GM12873 (cell line): Measurements from ENCODE around the gene DOCK2.

Experiments used
- CTCF ChIP-seq: IDR thresholded peaks from 2 replicates; pipeline ENCODE4 v1.5.1; 2012; ENCODE audit warnings: low read depth, mild to moderate bottlenecking, moderate library complexity, low read length, control low read depth; ENCODE audit not compliant: insufficient read depth; ENCODE audit errors: missing control alignments

DOCK2 gene

GRCh38 chr5:170097934-170098333, 460.9 kb downstream of the DOCK2 start:
- TF ChIP-seq CTCF = no peak

GRCh38 chr5:170100066-170100943, 463.2 kb downstream of the DOCK2 start:
- TF ChIP-seq CTCF = peak; percentile 66

- TF ChIP-seq CTCF = no peak
Observed at GRCh38 chr5:170103447-170103846, 466.4 kb downstream of the DOCK2 start.

- TF ChIP-seq CTCF = no peak
Observed at GRCh38 chr5:170104299-170104698, 467.2 kb downstream of the DOCK2 start.

- TF ChIP-seq CTCF = no peak
Observed at GRCh38 chr5:170104710-170105109, 467.6 kb downstream of the DOCK2 start.

GRCh38 chr5:170105642-170106611, 468.9 kb downstream of the DOCK2 start, which contains the start of gene FOXI1:
Gene FOXI1 (plus strand): TSS chr5:170105897. CDS start chr5:170105958, 61 bp downstream.
- no peak for TF ChIP-seq CTCF

GRCh38 chr5:170107674-170108073, 470.6 kb downstream of the DOCK2 start:
- TF ChIP-seq CTCF = no peak
